ENCODE data around the gene GLRB.

DNA sequence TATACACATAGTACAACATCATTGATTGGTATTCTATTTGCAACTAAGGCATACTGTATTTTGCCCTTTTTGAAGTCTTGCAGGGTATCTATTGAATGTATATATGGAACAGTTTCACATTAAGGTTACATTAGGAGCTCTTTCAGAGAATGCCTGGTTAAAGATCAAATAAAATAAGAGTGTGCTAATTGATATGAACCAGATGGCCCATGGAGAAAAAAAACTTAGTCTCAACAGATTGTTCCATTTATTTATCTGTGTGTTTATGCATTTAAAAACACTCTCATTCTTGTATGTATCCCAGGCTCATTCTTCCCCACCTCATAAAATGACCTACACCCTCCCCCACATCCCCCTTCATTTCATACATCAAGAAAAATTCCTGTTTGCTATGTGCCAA, 109.4 kb downstream of the GLRB start:
- TF ChIP-seq POLR2A (IDR thresholded peaks at IDR 0.05; ENCODE audit: low read length), result no peak
- TF ChIP-seq GATA1 (IDR thresholded peaks at IDR 0.05; ENCODE audit: low read depth, low read length), result no peak
